GM23338 (cell line): ENCODE measurements around the gene MSANTD7. TPM values are rescaled to one million over a fixed set of nuclear protein-coding genes. Genes with fewer than 3 reads are reported as not detected.

Experiments used
- ATAC-seq: fragments of 200-7000 bp; cut with Tn5 transposase; 3 replicates; pipeline ENCODE4 v1.9.1; 2020
- DNase-seq: peaks from one replicate; pipeline ENCODE4 v3.0.0-alpha.2; 2015; ENCODE audit warnings: low spot score
- H2AFZ ChIP-seq: fragments of 200-600 bp; sonication (generic); 2 replicates; pipeline ENCODE4 v1.8.0; 2016; ENCODE audit warnings: antibody characterized with exemption, mild to moderate bottlenecking, moderate library complexity
- H3F3A ChIP-seq: fragments of 200-600 bp; sonication (generic); replicated peaks from 2 replicates; pipeline ENCODE4 v1.8.0; 2017; ENCODE audit warnings: antibody characterized with exemption, mixed run types, low read depth
- H3K27ac ChIP-seq: fragments of 200-600 bp; sonication (generic); 2 replicates; pipeline ENCODE4 v1.6.1; 2016; ENCODE audit warnings: low read depth
- H3K27me3 ChIP-seq: fragments of 200-600 bp; sonication (generic); 2 replicates; pipeline ENCODE4 v1.8.0; 2016; ENCODE audit warnings: mild to moderate bottlenecking, mixed run types, moderate library complexity; ENCODE audit not compliant: insufficient read depth
- H3K36me3 ChIP-seq: fragments of 200-600 bp; sonication (generic); 2 replicates; pipeline ENCODE4 v1.8.0; 2016; ENCODE audit warnings: mild to moderate bottlenecking; ENCODE audit not compliant: insufficient read depth
- H3K4me1 ChIP-seq: fragments of 200-600 bp; sonication (generic); 2 replicates; pipeline ENCODE4 v1.8.0; 2016; ENCODE audit warnings: mild to moderate bottlenecking, moderate library complexity; ENCODE audit not compliant: insufficient read depth
- H3K4me2 ChIP-seq: fragments of 200-600 bp; sonication (generic); 2 replicates; pipeline ENCODE4 v1.7.1; 2017; ENCODE audit warnings: mixed run types
- H3K4me3 ChIP-seq: fragments of 200-600 bp; sonication (generic); 2 replicates; pipeline ENCODE4 v1.6.1; 2016; ENCODE audit warnings: mixed run types
- H3K79me2 ChIP-seq: fragments of 200-600 bp; sonication (generic); replicated peaks from 2 replicates; pipeline ENCODE4 v1.8.0; 2017; ENCODE audit warnings: mild to moderate bottlenecking; ENCODE audit not compliant: insufficient read depth
- H3K9me2 ChIP-seq: fragments of 200-600 bp; sonication (generic); 2 replicates; pipeline ENCODE4 v1.8.0; 2017; ENCODE audit not compliant: insufficient read depth
- H4K20me1 ChIP-seq: fragments of 200-600 bp; sonication (generic); replicated peaks from 2 replicates; pipeline ENCODE4 v1.8.0; 2017; ENCODE audit warnings: mild to moderate bottlenecking; ENCODE audit not compliant: insufficient read depth
- H3K27ac Mint-ChIP-seq: 2 replicates; pipeline ENCODE4 v1.8.0; 2020; ENCODE audit warnings: inconsistent platforms, mild to moderate bottlenecking, moderate library complexity, mixed read lengths
- H3K27me3 Mint-ChIP-seq: 3 replicates; pipeline ENCODE4 v1.8.0; 2022; ENCODE audit warnings: low read depth, mild to moderate bottlenecking, moderate library complexity, mixed read lengths, inconsistent platforms; ENCODE audit not compliant: insufficient read depth, poor library complexity
- H3K36me3 Mint-ChIP-seq: 3 replicates; pipeline ENCODE4 v1.8.0; 2021; ENCODE audit warnings: low read depth, mild to moderate bottlenecking, inconsistent platforms, moderate library complexity, mixed read lengths
- H3K4me1 Mint-ChIP-seq: 3 replicates; pipeline ENCODE4 v1.8.0; 2020; ENCODE audit warnings: mild to moderate bottlenecking, inconsistent platforms, mixed read lengths
- H3K4me3 Mint-ChIP-seq: 3 replicates; pipeline ENCODE4 v1.8.0; 2021; ENCODE audit warnings: moderate library complexity, mild to moderate bottlenecking, inconsistent platforms, mixed read lengths
- H3K9me3 Mint-ChIP-seq: 3 replicates; pipeline ENCODE4 v1.8.0; 2020; ENCODE audit warnings: moderate library complexity, mild to moderate bottlenecking, inconsistent platforms, mixed read lengths
- CREB1 ChIP-seq: fragments of 250-450 bp; sonication (Bioruptor Pico); IDR thresholded peaks from 2 replicates; pipeline ENCODE4 v1.5.0; 2020; ENCODE audit warnings: low read depth, mild to moderate bottlenecking, moderate library complexity
- CTCF ChIP-seq, 2 experiments: fragments of 200-600 bp in 1 of 2; sonication (generic) in 1 of 2; conservative IDR thresholded peaks; 2 replicates each; pipeline versions ENCODE4 v1.5.1 to v1.6.1; 2016 to 2017; ENCODE audit warnings: antibody characterized with exemption in 2 of 2, low read depth in 2 of 2, mild to moderate bottlenecking in 2 of 2, moderate library complexity in 1 of 2
- EZH2 ChIP-seq: fragments of 200-600 bp; sonication (generic); IDR thresholded peaks from one replicate; pipeline ENCODE4 v1.8.0; 2017; ENCODE audit warnings: antibody characterized with exemption, mild to moderate bottlenecking, low read depth; ENCODE audit not compliant: unreplicated experiment
- JUNB ChIP-seq: IDR thresholded peaks from one replicate; pipeline ENCODE4 v1.6.1; 2016; ENCODE audit warnings: antibody characterized with exemption; ENCODE audit not compliant: unreplicated experiment
- NANOG ChIP-seq: IDR thresholded peaks from 2 replicates; pipeline ENCODE4 v1.6.1; 2016; ENCODE audit warnings: antibody characterized with exemption, borderline replicate concordance
- POLR2AphosphoS5 ChIP-seq: IDR thresholded peaks from 2 replicates; pipeline ENCODE4 v1.6.1; 2016; ENCODE audit warnings: antibody characterized with exemption, low read depth
- STAT1 ChIP-seq: IDR thresholded peaks from one replicate; pipeline ENCODE4 v1.6.1; 2016; ENCODE audit warnings: antibody characterized with exemption; ENCODE audit not compliant: unreplicated experiment
- ZNF331 ChIP-seq: fragments of 250-450 bp; sonication (Bioruptor Pico); IDR thresholded peaks from 2 replicates; pipeline ENCODE4 v1.5.0; 2020; ENCODE audit warnings: low read depth, mild to moderate bottlenecking, moderate library complexity
- ZNF462 ChIP-seq: fragments of 250-450 bp; sonication (Bioruptor Pico); IDR thresholded peaks from 2 replicates; pipeline ENCODE4 v1.5.0; 2020; ENCODE audit warnings: mild to moderate bottlenecking, moderate library complexity
- polyA plus RNA-seq: library from polyadenylated mRNA; unstranded; fragments of >200 nt; fragmentation: Nextera tagmentation; extraction: Ambion mirVana; gene quantifications from 2 replicates; pipeline ENCODE4 v1.2.1, GENCODE V29; 2016
- total RNA-seq: library from RNA; depleted of rRNA; stranded (reverse); fragments of >200 nt; shearing (Covaris generic); gene quantifications from 2 replicates; pipeline ENCODE4 v1.2.3, GENCODE V29; 2014
- TF ChIP-seq, protein P1 (sequence below): IDR thresholded peaks from one replicate; pipeline ENCODE4 v1.6.1; 2018; ENCODE audit warnings: antibody characterized with exemption; ENCODE audit not compliant: unreplicated experiment

Gene MSANTD7
- total and polyA plus RNA-seq, 2 experiments from 2014 or later = 5.3 to 19.8 TPM

- TF ChIP-seq, protein P1, sequence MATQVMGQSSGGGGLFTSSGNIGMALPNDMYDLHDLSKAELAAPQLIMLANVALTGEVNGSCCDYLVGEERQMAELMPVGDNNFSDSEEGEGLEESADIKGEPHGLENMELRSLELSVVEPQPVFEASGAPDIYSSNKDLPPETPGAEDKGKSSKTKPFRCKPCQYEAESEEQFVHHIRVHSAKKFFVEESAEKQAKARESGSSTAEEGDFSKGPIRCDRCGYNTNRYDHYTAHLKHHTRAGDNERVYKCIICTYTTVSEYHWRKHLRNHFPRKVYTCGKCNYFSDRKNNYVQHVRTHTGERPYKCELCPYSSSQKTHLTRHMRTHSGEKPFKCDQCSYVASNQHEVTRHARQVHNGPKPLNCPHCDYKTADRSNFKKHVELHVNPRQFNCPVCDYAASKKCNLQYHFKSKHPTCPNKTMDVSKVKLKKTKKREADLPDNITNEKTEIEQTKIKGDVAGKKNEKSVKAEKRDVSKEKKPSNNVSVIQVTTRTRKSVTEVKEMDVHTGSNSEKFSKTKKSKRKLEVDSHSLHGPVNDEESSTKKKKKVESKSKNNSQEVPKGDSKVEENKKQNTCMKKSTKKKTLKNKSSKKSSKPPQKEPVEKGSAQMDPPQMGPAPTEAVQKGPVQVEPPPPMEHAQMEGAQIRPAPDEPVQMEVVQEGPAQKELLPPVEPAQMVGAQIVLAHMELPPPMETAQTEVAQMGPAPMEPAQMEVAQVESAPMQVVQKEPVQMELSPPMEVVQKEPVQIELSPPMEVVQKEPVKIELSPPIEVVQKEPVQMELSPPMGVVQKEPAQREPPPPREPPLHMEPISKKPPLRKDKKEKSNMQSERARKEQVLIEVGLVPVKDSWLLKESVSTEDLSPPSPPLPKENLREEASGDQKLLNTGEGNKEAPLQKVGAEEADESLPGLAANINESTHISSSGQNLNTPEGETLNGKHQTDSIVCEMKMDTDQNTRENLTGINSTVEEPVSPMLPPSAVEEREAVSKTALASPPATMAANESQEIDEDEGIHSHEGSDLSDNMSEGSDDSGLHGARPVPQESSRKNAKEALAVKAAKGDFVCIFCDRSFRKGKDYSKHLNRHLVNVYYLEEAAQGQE = no peak
Observed at GRCh38 chr10:14852236-14852635, 14.1 kb downstream of the MSANTD7 start (continued).

DNA sequence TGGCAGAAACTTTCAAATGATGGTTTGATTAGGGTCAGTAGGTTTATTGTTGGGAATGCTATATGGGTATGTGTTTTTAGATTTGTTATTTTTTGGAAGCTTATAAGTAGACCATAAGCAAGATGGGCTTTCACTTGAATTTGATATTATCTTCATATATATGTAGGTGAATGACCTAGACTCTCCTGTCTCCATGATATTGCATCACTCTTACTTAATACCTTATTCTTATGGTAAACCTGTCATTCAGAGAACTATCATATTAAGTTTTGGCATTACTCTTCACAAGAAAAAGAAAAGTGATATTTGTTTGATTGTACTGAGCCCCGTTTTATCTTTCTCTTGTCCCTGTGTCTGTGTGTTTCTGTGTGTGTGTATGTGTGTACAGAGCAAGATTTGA, 17.3 kb downstream of the MSANTD7 start:
- no peak overlapping the region for H3K27ac ChIP-seq
- no peak overlapping the region for H2AFZ ChIP-seq
- ATAC-seq = no peak
- Mint-ChIP-seq H3K27ac (no peak overlapping the region), H3K27me3 (peaks cover 2% of the 10 kb centered on the region), H3K9me3 (no peaks in the 10 kb centered on the region), H3K4me3 (no peak overlapping the region), H3K4me1 (no peaks in the 10 kb centered on the region), H3K36me3 (peaks cover 31% of the 10 kb centered on the region)
- no peaks in the 10 kb centered on the region for H3K4me1 ChIP-seq
- no peaks in the 10 kb centered on the region for H4K20me1 ChIP-seq
- no peaks in the 10 kb centered on the region for H3K79me2 ChIP-seq
- H3K27me3 ChIP-seq = no peaks in the 10 kb centered on the region
- no peaks in the 10 kb centered on the region for H3F3A ChIP-seq
- no peak for DNase-seq
- no peak overlapping the region for H3K4me3 ChIP-seq
- peaks cover 10% of the 10 kb centered on the region; the same call in 1 of the 2 replicates for H3K36me3 ChIP-seq
- H3K4me2 ChIP-seq = no peak overlapping the region
- H3K9me2 ChIP-seq = no peaks in the 10 kb centered on the region
- TF ChIP-seq CTCF (conservative IDR thresholded peaks at IDR 0.05; ENCODE audit: low read depth in 2 of 2) (no peak), ZNF462 (no peak), ZNF331 (CRISPR knock-in tag) (no peak), EZH2 (no peak), NANOG (no peak), JUNB (no peak), CREB1 (CRISPR knock-in tag) (no peak), POLR2AphosphoS5 (no peak), STAT1 (no peak)
- TF ChIP-seq, protein P1 = no peak
